B cell (primary cell): Measurements from ENCODE around the gene KRT79. TPM values are rescaled to one million over a fixed set of nuclear protein-coding genes. Genes with fewer than 3 reads are reported as not detected.
"Not testable (repeated sequence)": the region's sequence is repeated elsewhere in the genome, so short reads cannot be mapped to it uniquely, and the experiment has no call there.

Source experiments
- ATAC-seq: fragments of 200-7000 bp; cut with Tn5 transposase; one replicate; pipeline ENCODE4 v1.10.0; 2021; ENCODE audit warnings: low read depth, mild to moderate bottlenecking, moderate number of reproducible peaks, moderate library complexity
- CTCF ChIA-PET: fragments of 350-600 bp; sonication (Branson Sonifier 250); formaldehyde crosslinking; loops from one replicate; lab custom pipeline; 2021; ENCODE audit warnings: antibody characterized with exemption, inconsistent platforms; lab: Charles Lee
- POLR2A ChIA-PET: fragments of 350-600 bp; sonication (Branson Sonifier 250); formaldehyde crosslinking; loops from one replicate; lab custom pipeline; 2021; ENCODE audit warnings: antibody characterized with exemption; lab: Charles Lee
- DNase-seq: peaks from one replicate; pipeline ENCODE4 v3.0.0; 2013
- H2AFZ ChIP-seq: 2 replicates; pipeline ENCODE4 v1.6.1; 2012; ENCODE audit warnings: mild to moderate bottlenecking, low read depth, low read length; ENCODE audit not compliant: insufficient read depth, poor library complexity, severe bottlenecking
- H3K27ac ChIP-seq, 2 donors: 1 replicate in 1 of 2; 2 replicates in 1 of 2; pipeline ENCODE4 v1.5.1; 2012 to 2013; ENCODE audit warnings: low read length in 2 of 2, mild to moderate bottlenecking in 2 of 2, moderate library complexity in 1 of 2
- H3K27me3 ChIP-seq, 4 experiments: fragments of 200-600 bp in 1 of 4; sonication (generic) in 1 of 4; replicated peaks in 1 of 4; 1 replicate in 2 of 4; 2 replicates in 2 of 4; pipeline versions ENCODE4 v1.6.1 to v1.7.0; 2013 to 2016; ENCODE audit warnings: low read length in 3 of 4, mild to moderate bottlenecking in 2 of 4, mixed read lengths in 1 of 4, moderate library complexity in 1 of 4; ENCODE audit not compliant: insufficient read depth in 4 of 4, control insufficient read depth in 3 of 4; ENCODE audit errors: control extremely low read depth in 1 of 4
- H3K36me3 ChIP-seq, 2 experiments: replicated peaks in 1 of 2; 1 replicate in 1 of 2; 2 replicates in 1 of 2; pipeline versions ENCODE4 v1.6.1 to v1.7.1; 2013; ENCODE audit warnings: low read length in 1 of 2; ENCODE audit not compliant: insufficient read depth in 2 of 2, control insufficient read depth in 1 of 2; ENCODE audit errors: control extremely low read depth in 1 of 2, extremely low read depth in 1 of 2
- H3K4me1 ChIP-seq, 2 donors: fragments of 200-600 bp in 1 of 2; sonication (generic) in 1 of 2; 1 replicate in 1 of 2; 2 replicates in 1 of 2; pipeline versions ENCODE4 v1.5.1 to v1.6.1; 2013 to 2017; ENCODE audit warnings: low read length in 2 of 2; ENCODE audit not compliant: control insufficient read depth in 2 of 2, insufficient read depth in 2 of 2
- H3K4me2 ChIP-seq: replicated peaks from 2 replicates; pipeline ENCODE3; 2012; ENCODE audit warnings: mild to moderate bottlenecking, low read depth, low read length; ENCODE audit not compliant: poor library complexity, severe bottlenecking
- H3K4me3 ChIP-seq, 5 experiments: fragments of 200-600 bp in 1 of 5; sonication (generic) in 1 of 5; 1 replicate in 3 of 5; 2 replicates in 2 of 5; pipeline versions ENCODE4 v1.5.1 to v1.7.0; 2011 to 2016; ENCODE audit warnings: low read length in 4 of 5, mild to moderate bottlenecking in 4 of 5, low read depth in 2 of 5, control low read depth in 1 of 5, moderate library complexity in 1 of 5; ENCODE audit not compliant: insufficient read depth in 1 of 5; ENCODE audit errors: control extremely low read depth in 1 of 5, extremely low read depth in 1 of 5
- H3K79me2 ChIP-seq: fragments of 200-600 bp; sonication (generic); one replicate; pipeline ENCODE4 v1.6.0; 2016; ENCODE audit warnings: low read length; ENCODE audit not compliant: control insufficient read depth, insufficient read depth
- H3K9ac ChIP-seq: fragments of 200-600 bp; sonication (generic); 2 replicates; pipeline ENCODE4 v1.6.1; 2017; ENCODE audit warnings: mild to moderate bottlenecking, low read length, moderate library complexity
- H3K9me3 ChIP-seq, 3 donors: one replicate each; pipeline versions ENCODE4 v1.6.1 to v1.7.1; 2013; ENCODE audit warnings: low read length in 2 of 3; ENCODE audit not compliant: control insufficient read depth in 2 of 3, insufficient read depth in 1 of 3; ENCODE audit errors: control extremely low read depth in 1 of 3
- H4K20me1 ChIP-seq: 2 replicates; pipeline ENCODE4 v1.6.0; 2012; ENCODE audit warnings: mild to moderate bottlenecking, low read length; ENCODE audit not compliant: insufficient read depth, control insufficient read depth, poor library complexity, severe bottlenecking
- H3K27ac Mint-ChIP-seq: one replicate; pipeline ENCODE4 v1.8.0; 2021; ENCODE audit warnings: mixed read lengths
- H3K27me3 Mint-ChIP-seq: one replicate; pipeline ENCODE4 v1.8.0; 2021; ENCODE audit warnings: mixed read lengths
- H3K4me1 Mint-ChIP-seq: one replicate; pipeline ENCODE4 v1.8.0; 2021; ENCODE audit warnings: mixed read lengths
- H3K4me3 Mint-ChIP-seq: one replicate; pipeline ENCODE4 v1.8.0; 2021; ENCODE audit warnings: mixed read lengths
- H3K9me3 Mint-ChIP-seq: one replicate; pipeline ENCODE4 v1.8.0; 2022; ENCODE audit warnings: mixed read lengths; ENCODE audit not compliant: insufficient read depth
- CTCF ChIP-seq: fragments of 200-600 bp; IDR thresholded peaks from one replicate; pipeline ENCODE4 v1.8.0; 2022; ENCODE audit warnings: antibody characterized with exemption, mild to moderate bottlenecking
- EZH2 ChIP-seq: IDR thresholded peaks from 2 replicates; pipeline ENCODE4 v1.6.1; 2012; ENCODE audit warnings: borderline replicate concordance, low read depth, mild to moderate bottlenecking, moderate library complexity, low read length; ENCODE audit not compliant: insufficient read depth, poor library complexity, severe bottlenecking
- WGBS: methylation state at CpG from one replicate; pipeline ENCODE4 v1.1.5; 2013; ENCODE audit warnings: missing lambda C conversion rate; ENCODE audit not compliant: insufficient coverage; 5-methylcytosine and 5-hydroxymethylcytosine counted together
- intact Hi-C: fragments of 100-400 bp; cut with micrococcal nuclease; formaldehyde crosslinking; loops from one replicate; pipeline ENCODE4 v1.10.0; 2022
- polyA plus RNA-seq: library from polyadenylated mRNA; depleted of rRNA; stranded (reverse); fragments of >200 nt; gene quantifications from 2 replicates; pipeline ENCODE4 v1.2.3, GENCODE V29; 2012
- total RNA-seq, 2 donors: library from RNA; stranded (reverse); fragments of 120-200 nt in 1 of 2; gene quantifications; 1 replicate in 1 of 2; 2 replicates in 1 of 2; pipeline versions ENCODE4 v1.2.3 to v1.2.4, GENCODE V29; 2013 to 2022

The KRT79 gene
- total and polyA plus RNA-seq, 2 donors (not counting 1 experiment from before 2014, with no cell fraction given): not detected

- TF ChIP-seq EZH2: no peak
- TF ChIP-seq CTCF: no peak
- H3K4me3 Mint-ChIP-seq: no peak overlapping the region
- H3K9me3 Mint-ChIP-seq: no peaks in the 10 kb centered on the region
- no peaks in the 10 kb centered on the region for H3K79me2 ChIP-seq
- no peak overlapping the region for H2AFZ ChIP-seq
- no peak overlapping the region for H3K9ac ChIP-seq
- intact Hi-C loops: no loop called here
- no peak overlapping the region for H3K27ac ChIP-seq
- H3K4me2 ChIP-seq: no peak overlapping the region
- ChIA-PET CTCF (no interaction called here), POLR2A (no interaction called here)
- no peak overlapping the region for H3K4me3 ChIP-seq
- WGBS: 100% methylated on average over 1 of the region's 3 CpGs
- no peaks in the 10 kb centered on the region for H3K4me1 Mint-ChIP-seq
- H3K27me3 ChIP-seq: peaks cover 0 to 3% (median 1%) of the 10 kb centered on the region in 4 experiments
- H3K27me3 Mint-ChIP-seq: peaks cover 30% of the 10 kb centered on the region
- ATAC-seq: no peak
- no peak for DNase-seq
- no peaks in the 10 kb centered on the region for H3K36me3 ChIP-seq
- no peak overlapping the region for H3K27ac Mint-ChIP-seq
- H3K4me1 ChIP-seq: no peaks in the 10 kb centered on the region
- H3K9me3 ChIP-seq: no peaks in the 10 kb centered on the region
- no peaks in the 10 kb centered on the region for H4K20me1 ChIP-seq
Measured at GRCh38 chr12:52796429-52796794, 37.7 kb downstream of the KRT79 start.

- H2AFZ ChIP-seq: no peak within 1 kb of the TSS
- H3K27me3 ChIP-seq: peaks cover 0 to 3% (median 1%) of the 10 kb centered on the region in 4 experiments
- H3K27ac ChIP-seq: no peak within 1 kb of the TSS
- TF ChIP-seq EZH2 (no peak), CTCF (no peak)
- H3K4me2 ChIP-seq: no peak within 1 kb of the TSS
- no peak for DNase-seq
- H3K36me3 ChIP-seq: no peaks in the 10 kb centered on the region
- H3K4me1 Mint-ChIP-seq: no peaks in the 10 kb centered on the region
- intact Hi-C loops: no loop called here
- H3K79me2 ChIP-seq: no peaks in the 10 kb centered on the region
- no peak for ATAC-seq
- no peak within 1 kb of the TSS for H3K9ac ChIP-seq
- H3K9me3 ChIP-seq: no peaks in the 10 kb centered on the region
- no peak within 1 kb of the TSS for H3K4me3 ChIP-seq
- peaks cover 30% of the 10 kb centered on the region for H3K27me3 Mint-ChIP-seq
- no peaks in the 10 kb centered on the region for H4K20me1 ChIP-seq
- no peak within 1 kb of the TSS for H3K4me3 Mint-ChIP-seq
- no peaks in the 10 kb centered on the region for H3K4me1 ChIP-seq
- H3K9me3 Mint-ChIP-seq: no peaks in the 10 kb centered on the region
- WGBS: 94% methylated on average over 13 of the region's 17 CpGs
- CTCF ChIA-PET: no interaction called here
- POLR2A ChIA-PET: no interaction called here
- no peak within 1 kb of the TSS for H3K27ac Mint-ChIP-seq
Measured at GRCh38 chr12:52795694-52796428, 38.2 kb downstream of the KRT79 start, which contains the start of gene KRT3. TSS of gene KRT3 (minus strand) at chr12:52796117. CDS start at chr12:52796042, 75 bp downstream.

- H3K4me1 Mint-ChIP-seq, DNase-seq, H3K4me1 ChIP-seq, H3K79me2 ChIP-seq, H3K4me3 Mint-ChIP-seq, H2AFZ ChIP-seq, H3K9me3 Mint-ChIP-seq, H3K27ac Mint-ChIP-seq, H3K4me3 ChIP-seq, H3K36me3 ChIP-seq, intact Hi-C loops, H3K9ac ChIP-seq, H4K20me1 ChIP-seq, ATAC-seq, H3K9me3 ChIP-seq, CTCF ChIA-PET, H3K4me2 ChIP-seq, POLR2A ChIA-PET, H3K27ac ChIP-seq, H3K27me3 ChIP-seq: not testable (repeated sequence)
- peaks cover 35% of the 10 kb centered on the region for H3K27me3 Mint-ChIP-seq
- 100% methylated on average over 1 of the region's 2 CpGs for WGBS
Measured at GRCh38 chr12:52795332-52795674, 38.8 kb downstream of the KRT79 start.
